Measurements from ENCODE around the gene ALK.

ALK gene

DNA sequence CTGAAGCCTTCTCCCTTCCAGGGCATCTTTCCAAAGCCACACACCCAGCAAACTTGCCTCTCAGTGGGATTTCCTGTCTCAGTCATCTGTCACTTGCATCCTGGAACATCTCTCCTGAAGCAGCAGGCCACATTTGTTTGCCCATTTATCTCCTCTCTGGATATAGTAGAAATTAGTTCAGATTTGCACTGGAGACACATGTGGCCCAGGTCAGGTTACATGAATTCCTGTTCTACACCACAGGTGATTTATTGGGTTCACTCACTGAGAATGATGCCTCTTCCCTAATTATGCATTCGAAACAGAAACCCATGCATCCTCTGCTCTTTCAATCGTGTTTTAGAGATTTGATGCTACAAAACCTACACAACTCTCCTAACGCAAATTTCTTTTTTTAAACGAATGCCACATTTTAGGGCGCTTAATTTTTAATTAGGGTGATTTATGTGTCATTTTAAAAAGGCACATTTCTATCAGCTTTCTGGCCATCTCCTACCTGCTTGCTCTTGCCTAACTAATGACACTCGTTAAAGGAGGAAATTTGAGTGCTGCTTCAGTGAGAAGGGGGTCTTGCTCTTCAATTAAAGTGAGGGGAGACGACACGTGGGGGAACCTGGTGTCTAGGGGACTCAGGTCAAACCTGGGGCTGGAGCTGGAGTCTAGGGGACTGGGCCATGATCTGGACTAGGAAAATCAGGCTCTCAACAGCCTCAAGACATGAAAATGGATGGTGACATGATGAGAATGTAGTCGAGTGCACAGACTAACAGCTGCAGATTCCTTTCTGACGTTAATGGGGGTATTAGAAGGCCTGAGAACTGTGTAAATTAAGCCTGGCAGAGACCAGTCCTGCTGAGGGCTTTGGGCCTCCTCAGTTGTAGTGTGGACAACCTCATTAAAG is 584.8 kb downstream of the ALK start:
- H3K27ac ChIP-seq, result no peak overlapping the region
- no peak for TF ChIP-seq CTCF (conservative IDR thresholded peaks at IDR 0.05)

DNA sequence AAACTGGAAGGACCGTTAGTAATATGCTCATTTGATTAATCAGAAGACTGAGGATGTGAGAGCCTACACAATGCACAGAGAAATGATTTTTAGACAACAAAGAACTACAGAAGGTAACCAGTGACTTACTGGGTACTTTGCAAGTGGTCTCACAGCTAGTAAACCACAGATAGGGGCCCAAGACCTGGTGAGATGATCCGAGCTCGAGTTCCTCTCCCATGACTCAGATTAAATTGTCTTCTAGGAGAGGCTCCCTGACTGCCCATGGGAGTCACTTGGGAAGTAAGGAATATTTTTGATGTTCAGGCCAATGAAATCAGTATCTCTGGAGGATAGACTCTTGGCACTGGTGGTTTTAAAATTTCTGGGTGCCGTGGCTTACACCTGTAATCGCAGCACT is 586.0 kb downstream of the ALK start:
- H3K27ac ChIP-seq, result no peak overlapping the region
- no peak for TF ChIP-seq CTCF (conservative IDR thresholded peaks at IDR 0.05)

DNA sequence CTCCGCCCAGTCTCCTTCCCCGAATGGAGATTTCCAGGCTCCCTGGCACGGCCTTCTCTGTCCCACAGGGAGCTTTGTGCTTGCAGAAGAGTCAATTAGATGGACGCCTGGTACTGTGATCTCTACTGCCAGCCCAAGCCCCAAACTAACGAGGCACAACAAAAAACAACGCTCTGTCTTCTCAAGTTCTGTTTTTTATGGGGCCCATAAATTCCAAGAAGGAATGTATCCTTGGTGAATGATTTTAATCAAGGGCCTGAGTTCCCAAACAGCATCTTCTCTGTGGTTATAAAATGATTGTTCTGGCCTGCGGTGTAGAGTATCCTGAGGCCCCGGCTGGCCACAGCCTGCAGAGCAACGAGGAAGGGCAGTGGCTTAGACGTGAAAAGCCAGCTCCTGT is 586.7 kb downstream of the ALK start:
- no peak overlapping the region for H3K27ac ChIP-seq
- no peak for TF ChIP-seq CTCF (conservative IDR thresholded peaks at IDR 0.05)

GRCh38 chr2:29332540-29332939 is 588.8 kb downstream of the ALK start:
- no peak for TF ChIP-seq CTCF (conservative IDR thresholded peaks at IDR 0.05)
- H3K27ac ChIP-seq, result no peak overlapping the region

DNA sequence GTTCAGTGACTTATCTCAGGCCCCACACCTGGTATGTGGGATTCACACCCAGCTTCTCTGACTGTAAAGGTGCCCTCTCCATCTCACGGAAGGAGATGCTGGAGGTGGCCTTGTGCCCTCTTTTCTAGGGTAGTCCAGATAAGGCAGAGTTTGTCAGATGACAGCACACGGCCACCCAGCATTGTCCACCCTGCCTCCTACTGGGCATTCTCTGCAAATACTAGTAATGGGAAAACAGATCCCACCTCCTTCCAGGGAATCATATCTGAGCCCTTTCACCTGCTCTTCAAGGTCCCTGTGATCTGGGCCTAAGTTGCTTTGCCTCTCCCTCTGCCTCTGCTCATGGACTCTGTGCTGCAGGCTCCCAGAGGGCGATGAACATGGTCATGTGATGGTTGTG is 591.5 kb downstream of the ALK start:
- TF ChIP-seq CTCF (conservative IDR thresholded peaks at IDR 0.05), result no peak
- no peak overlapping the region for H3K27ac ChIP-seq

DNA sequence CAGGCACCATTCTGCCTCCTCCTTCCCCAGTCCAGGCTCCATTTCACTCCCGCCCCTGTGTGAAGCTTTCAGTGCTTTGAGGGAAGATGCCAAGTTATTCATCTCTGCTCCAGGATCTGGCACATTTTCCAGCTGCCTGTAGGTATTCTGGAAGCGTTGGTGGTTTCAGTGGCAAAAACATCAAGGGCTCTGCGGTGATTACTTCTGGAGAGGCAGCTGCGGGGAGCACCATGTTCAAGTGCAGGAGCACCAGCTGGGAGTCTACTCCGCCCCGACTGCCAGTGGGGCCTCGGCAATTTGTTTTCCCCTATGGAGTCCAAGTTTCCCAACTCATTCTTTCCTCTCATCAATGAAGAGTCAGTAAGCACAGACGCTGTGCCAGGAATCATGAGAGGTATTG is 594.5 kb downstream of the ALK start:
- no peak for TF ChIP-seq CTCF (conservative IDR thresholded peaks at IDR 0.05)
- H3K27ac ChIP-seq, result no peak overlapping the region

DNA sequence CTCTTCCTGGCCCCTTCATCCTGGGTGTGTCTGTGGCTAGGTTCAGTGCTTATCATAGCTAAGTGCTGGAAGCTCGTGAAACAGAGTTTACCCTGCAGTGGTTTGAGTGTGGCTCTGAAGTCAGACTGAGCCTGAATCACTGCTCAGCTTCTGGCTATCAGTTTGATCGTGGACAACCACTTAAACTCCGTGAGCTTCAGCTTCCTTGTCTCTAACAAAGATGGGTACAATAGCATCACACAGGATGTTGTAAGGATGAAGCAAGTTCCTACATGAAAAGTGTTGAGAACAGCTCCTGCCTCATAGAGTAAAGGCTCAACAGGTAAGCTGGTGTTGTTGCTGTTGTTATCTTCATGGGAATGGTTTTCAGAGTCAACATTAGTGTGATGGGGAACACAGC is 595.8 kb downstream of the ALK start:
- no peak overlapping the region for H3K27ac ChIP-seq

More for the DNA sequence above, 595.8 kb downstream of the ALK start:
- no peak for TF ChIP-seq CTCF (conservative IDR thresholded peaks at IDR 0.05)
